ENCODE data around the gene MYO5C. TPM values are rescaled to one million over a fixed set of nuclear protein-coding genes. Genes with fewer than 3 reads are reported as not detected.

The MYO5C gene
- total and polyA plus RNA-seq, 4 experiments from 2014 or later, result 0.19 to 0.29 (median 0.29) TPM; not detected in 1

DNA sequence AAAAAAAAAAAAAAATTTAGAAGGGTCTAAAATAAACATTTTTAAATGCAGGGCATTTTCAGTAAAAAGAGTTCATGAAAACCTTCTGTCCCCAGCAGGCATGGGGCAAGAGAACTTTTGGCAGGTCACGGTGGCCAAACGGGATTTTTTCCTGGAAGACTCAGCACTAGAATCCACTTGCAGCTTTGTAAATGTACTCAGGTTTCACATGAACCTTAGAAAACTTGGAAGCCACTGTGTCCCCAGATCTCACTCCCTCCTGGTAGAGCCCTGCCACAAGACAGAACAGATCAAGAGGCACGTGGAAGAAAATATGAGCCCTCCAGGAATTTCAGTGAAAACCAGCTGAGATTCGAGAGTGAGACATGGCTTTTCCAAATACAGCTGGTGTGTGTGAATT, 102.3 kb downstream of the MYO5C start:
- DNase-seq, result no peak
- no peaks in the 10 kb centered on the region for H3K9me3 ChIP-seq (ENCODE audit: control insufficient read depth in 1 of 2, low read length in 2 of 2)
- no peak overlapping the region for H3K4me3 ChIP-seq (ENCODE audit: low read length in 2 of 2)
- H3K27ac ChIP-seq (ENCODE audit: low read depth, low read length), result no peak overlapping the region
- CTCF ChIA-PET (ENCODE audit: partially characterized antibody), result interaction anchor here (0.8 to 2.7 kb wide), 5 partner anchors 9 to 304 kb away, joined by 3 to 13 read pairs (median 4); no protein-coding TSS in a partner anchor
- H3K27me3 ChIP-seq (ENCODE audit: insufficient read depth, low read length), result no peaks in the 10 kb centered on the region
- no peak overlapping the region for H3K27ac Mint-ChIP-seq
- H3K4me3 Mint-ChIP-seq, result no peak overlapping the region
- H3K4me1 Mint-ChIP-seq, result no peaks in the 10 kb centered on the region
- no peaks in the 10 kb centered on the region for H3K4me1 ChIP-seq (ENCODE audit: insufficient read depth, low read length)
- intact Hi-C loops (cut with micrococcal nuclease), result no loop called here
- no peaks in the 10 kb centered on the region for H3K36me3 ChIP-seq (ENCODE audit: insufficient read depth, low read length)
- H3K36me3 Mint-ChIP-seq, result no peaks in the 10 kb centered on the region
- H3K9me3 Mint-ChIP-seq, result peaks cover 0 to 1% (median 0%) of the 10 kb centered on the region in 8 donors
- POLR2A ChIA-PET (ENCODE audit: partially characterized antibody), result no interaction called here
- H3K27me3 Mint-ChIP-seq, result peaks cover 0 to 2% of the 10 kb centered on the region in 2 donors

DNA sequence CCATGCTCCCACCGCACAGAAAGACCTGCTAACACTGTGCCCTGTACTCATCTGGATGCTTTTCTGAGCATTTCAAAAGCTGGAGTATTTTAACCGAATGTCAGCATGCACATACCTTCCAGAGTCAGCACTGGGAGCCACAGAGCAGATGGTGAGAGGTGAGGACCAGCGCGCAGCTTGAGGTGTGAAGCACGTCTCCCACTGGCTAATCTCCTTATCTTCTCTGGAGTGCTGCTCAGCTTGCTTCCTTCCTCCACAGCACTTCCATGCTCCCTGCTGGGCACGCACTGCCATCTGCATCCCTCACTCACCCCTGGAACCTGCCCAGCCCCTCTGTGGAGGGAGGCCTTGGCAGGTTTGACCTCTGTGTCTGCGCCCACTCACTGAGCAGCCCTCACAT, 104.4 kb downstream of the MYO5C start, which contains the start of gene GNB5:
TSS of gene GNB5 (minus strand) at position 186 of the 400 bp plus-strand sequence. CDS start 6,716 bp downstream, outside the sequence.
- H3K36me3 ChIP-seq (ENCODE audit: insufficient read depth, low read length), result no peaks in the 10 kb centered on the region
- no peak for DNase-seq
- H3K36me3 Mint-ChIP-seq, result no peaks in the 10 kb centered on the region
- H3K27ac Mint-ChIP-seq, result peak within 1 kb of the TSS in 2 of 7 donors; percentile 6 to 82
- no peaks in the 10 kb centered on the region for H3K27me3 ChIP-seq (ENCODE audit: insufficient read depth, low read length)
- intact Hi-C loops (cut with micrococcal nuclease), result no loop called here
- H3K4me3 Mint-ChIP-seq, result no peak within 1 kb of the TSS
- H3K27ac ChIP-seq (ENCODE audit: low read depth, low read length), result no peak within 1 kb of the TSS
- no peaks in the 10 kb centered on the region for H3K9me3 ChIP-seq (ENCODE audit: control insufficient read depth in 1 of 2, low read length in 2 of 2)
- POLR2A ChIA-PET (ENCODE audit: partially characterized antibody), result interaction anchor here (2.2 kb wide), 1 partner anchor 11 kb away, joined by 7 read pairs; no protein-coding TSS in a partner anchor
- CTCF ChIA-PET (ENCODE audit: partially characterized antibody), result interaction anchor here (1.7 kb wide), 1 partner anchor 17 kb away, joined by 4 read pairs; no protein-coding TSS in a partner anchor
- no peak within 1 kb of the TSS for H3K4me3 ChIP-seq (ENCODE audit: low read length in 2 of 2)
- H3K27me3 Mint-ChIP-seq, result peaks cover 0 to 2% of the 10 kb centered on the region in 2 donors
- peaks cover 0 to 1% (median 0%) of the 10 kb centered on the region in 8 donors for H3K9me3 Mint-ChIP-seq
- H3K4me1 Mint-ChIP-seq, result no peaks in the 10 kb centered on the region
- H3K4me1 ChIP-seq (ENCODE audit: insufficient read depth, low read length), result no peaks in the 10 kb centered on the region

DNA sequence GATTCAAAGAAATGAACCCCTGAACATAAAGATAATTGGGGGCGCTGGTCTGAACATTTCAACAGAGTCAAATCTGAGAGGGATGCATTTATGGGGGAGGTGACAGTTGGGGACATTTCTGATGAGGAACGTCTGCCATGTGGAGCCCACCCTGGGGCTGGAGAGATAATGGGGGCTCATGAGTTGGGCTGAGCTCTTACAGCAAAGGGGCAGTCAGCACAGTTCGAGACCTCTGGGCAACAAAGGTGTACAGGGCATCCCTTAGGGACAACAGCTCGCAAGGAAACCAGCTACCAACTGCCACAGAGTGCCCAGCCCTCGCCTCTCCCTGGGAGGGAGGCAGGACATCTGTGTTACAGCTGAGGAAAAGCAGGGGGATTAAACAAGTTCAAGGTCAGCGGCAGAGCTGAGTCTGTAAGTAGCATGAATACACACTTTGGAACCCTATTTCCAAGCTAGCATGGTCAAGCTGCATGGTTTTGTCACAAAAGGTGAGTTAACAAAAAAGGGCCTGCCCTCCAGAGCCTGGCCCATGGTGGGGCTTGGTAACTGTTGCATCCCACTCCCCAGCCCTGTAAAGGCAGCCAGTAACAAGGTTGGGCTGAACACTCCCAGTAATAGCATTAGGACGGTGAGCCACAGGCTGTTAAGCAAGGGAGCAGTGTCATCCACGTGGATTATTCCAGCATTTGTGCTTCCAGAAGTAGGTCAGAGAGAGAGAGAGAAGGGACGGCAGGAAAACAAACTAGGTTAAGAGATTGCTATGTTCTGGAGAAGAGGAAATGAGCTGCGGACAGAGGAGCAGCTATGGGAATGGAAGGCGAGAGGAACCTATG, 108.7 kb downstream of the MYO5C start:
- Histone ChIP-seq H3K27ac (ENCODE audit: low read depth, low read length) (no peak overlapping the region), H3K27me3 (ENCODE audit: insufficient read depth, low read length) (no peaks in the 10 kb centered on the region), H3K36me3 (ENCODE audit: insufficient read depth, low read length) (no peaks in the 10 kb centered on the region), H3K4me3 (ENCODE audit: low read length in 2 of 2) (no peak overlapping the region), H3K9me3 (ENCODE audit: control insufficient read depth in 1 of 2, low read length in 2 of 2) (no peaks in the 10 kb centered on the region), H3K4me1 (ENCODE audit: insufficient read depth, low read length) (no peaks in the 10 kb centered on the region)
- Mint-ChIP-seq H3K4me1 (peaks cover 0 to 5% (median 3%) of the 10 kb centered on the region in 4 donors), H3K36me3 (no peaks in the 10 kb centered on the region), H3K4me3 (no peak overlapping the region), H3K27me3 (peaks cover 0 to 2% of the 10 kb centered on the region in 2 donors), H3K27ac (peak overlapping the region in 2 of 7 donors; percentile 1 to 5), H3K9me3 (peaks cover 0 to 1% (median 0%) of the 10 kb centered on the region in 8 donors)
- intact Hi-C loops (cut with micrococcal nuclease), result no loop called here
- ChIA-PET POLR2A (ENCODE audit: partially characterized antibody) (interaction anchor here (1.1 kb wide), 2 partner anchors 10 to 14 kb away, joined by 3 read pairs; no protein-coding TSS in a partner anchor), CTCF (ENCODE audit: partially characterized antibody) (no interaction called here)
- no peak for DNase-seq

DNA sequence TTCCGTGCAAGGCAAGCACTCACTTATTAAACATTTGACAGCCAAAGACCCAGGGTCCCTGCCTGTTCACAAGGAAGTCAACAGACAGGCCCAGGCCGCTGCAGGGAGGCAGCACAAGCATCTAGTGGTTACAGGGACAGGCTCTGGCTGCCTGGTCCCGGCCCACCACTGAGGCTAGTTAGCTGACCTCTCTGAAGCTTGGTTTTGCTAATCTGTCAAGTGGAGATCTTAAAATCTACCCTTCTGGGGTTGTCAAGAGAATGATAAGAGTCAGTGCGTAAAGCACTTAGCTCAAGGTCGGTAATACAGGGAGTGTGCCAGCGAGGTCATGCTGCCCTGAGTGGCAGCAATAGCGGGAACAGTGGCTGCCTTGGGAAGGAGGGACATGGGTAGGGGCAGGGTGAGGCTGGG, 110.4 kb downstream of the MYO5C start:
- POLR2A ChIA-PET (ENCODE audit: partially characterized antibody), result no interaction called here
- no peaks in the 10 kb centered on the region for H3K27me3 ChIP-seq (ENCODE audit: insufficient read depth, low read length)
- H3K36me3 Mint-ChIP-seq, result peaks cover 0 to 2% of the 10 kb centered on the region in 2 donors
- H3K27ac Mint-ChIP-seq, result peak overlapping the region in 1 of 7 donors; percentile 0
- intact Hi-C loops (cut with micrococcal nuclease), result no loop called here
- no peaks in the 10 kb centered on the region for H3K9me3 ChIP-seq (ENCODE audit: control insufficient read depth in 1 of 2, low read length in 2 of 2)
- peaks cover 9% of the 10 kb centered on the region for H3K4me1 ChIP-seq (ENCODE audit: insufficient read depth, low read length)
- H3K9me3 Mint-ChIP-seq, result no peaks in the 10 kb centered on the region
- H3K4me3 ChIP-seq (ENCODE audit: low read length in 2 of 2), result no peak overlapping the region
- H3K36me3 ChIP-seq (ENCODE audit: insufficient read depth, low read length), result no peaks in the 10 kb centered on the region
- H3K27ac ChIP-seq (ENCODE audit: low read depth, low read length), result no peak overlapping the region
- DNase-seq, result no peak
- CTCF ChIA-PET (ENCODE audit: partially characterized antibody), result interaction anchor here (1.2 to 2.5 kb wide), 5 partner anchors 9 to 43 kb away, joined by 3 to 20 read pairs (median 6); no protein-coding TSS in a partner anchor
- H3K4me3 Mint-ChIP-seq, result no peak overlapping the region
- H3K4me1 Mint-ChIP-seq, result peaks cover 7 to 18% (median 12%) of the 10 kb centered on the region in 4 donors
- H3K27me3 Mint-ChIP-seq, result no peaks in the 10 kb centered on the region

DNA sequence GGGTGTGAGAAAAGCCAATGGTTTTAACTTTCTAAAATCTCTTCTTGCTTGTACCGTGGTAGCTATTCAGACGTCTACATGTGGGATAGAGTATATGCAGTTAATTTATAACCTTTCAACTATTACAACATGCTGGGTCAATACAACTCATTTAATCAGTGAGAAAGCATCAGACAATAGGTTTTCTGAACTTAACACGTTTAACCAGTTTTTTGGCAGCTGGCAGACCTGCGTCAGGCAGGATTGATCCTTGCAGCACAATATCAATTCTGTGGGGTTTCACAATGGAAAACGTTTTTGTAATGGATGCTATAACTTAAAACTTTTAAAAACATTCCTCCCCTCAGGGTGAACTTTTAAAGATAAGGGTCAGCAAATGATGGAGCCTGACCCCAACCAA, 110.9 kb downstream of the MYO5C start:
- Histone ChIP-seq H3K4me1 (ENCODE audit: insufficient read depth, low read length) (peaks cover 9% of the 10 kb centered on the region), H3K27me3 (ENCODE audit: insufficient read depth, low read length) (no peaks in the 10 kb centered on the region), H3K27ac (ENCODE audit: low read depth, low read length) (no peak overlapping the region), H3K9me3 (ENCODE audit: control insufficient read depth in 1 of 2, low read length in 2 of 2) (no peaks in the 10 kb centered on the region), H3K36me3 (ENCODE audit: insufficient read depth, low read length) (no peaks in the 10 kb centered on the region), H3K4me3 (ENCODE audit: low read length in 2 of 2) (no peak overlapping the region)
- H3K27ac Mint-ChIP-seq, result no peak overlapping the region
- H3K27me3 Mint-ChIP-seq, result no peaks in the 10 kb centered on the region
- CTCF ChIA-PET (ENCODE audit: partially characterized antibody), result interaction anchor here (0.8 to 2.5 kb wide), 12 partner anchors 9 to 106 kb away, joined by 3 to 20 read pairs (median 4); no protein-coding TSS in a partner anchor
- peaks cover 7 to 19% (median 12%) of the 10 kb centered on the region in 4 donors for H3K4me1 Mint-ChIP-seq
- no peak overlapping the region for H3K4me3 Mint-ChIP-seq
- intact Hi-C loops (cut with micrococcal nuclease), result loop anchor here (5.0 kb wide), 1 partner anchor 447 kb away; the partner anchor contains the start of gene LYSMD2
- peaks cover 0 to 3% of the 10 kb centered on the region in 2 donors for H3K36me3 Mint-ChIP-seq
- no peaks in the 10 kb centered on the region for H3K9me3 Mint-ChIP-seq
- no peak for DNase-seq
- POLR2A ChIA-PET (ENCODE audit: partially characterized antibody), result interaction anchor here (1.4 kb wide), 1 partner anchor 39 kb away, joined by 4 read pairs; no protein-coding TSS in a partner anchor

DNA sequence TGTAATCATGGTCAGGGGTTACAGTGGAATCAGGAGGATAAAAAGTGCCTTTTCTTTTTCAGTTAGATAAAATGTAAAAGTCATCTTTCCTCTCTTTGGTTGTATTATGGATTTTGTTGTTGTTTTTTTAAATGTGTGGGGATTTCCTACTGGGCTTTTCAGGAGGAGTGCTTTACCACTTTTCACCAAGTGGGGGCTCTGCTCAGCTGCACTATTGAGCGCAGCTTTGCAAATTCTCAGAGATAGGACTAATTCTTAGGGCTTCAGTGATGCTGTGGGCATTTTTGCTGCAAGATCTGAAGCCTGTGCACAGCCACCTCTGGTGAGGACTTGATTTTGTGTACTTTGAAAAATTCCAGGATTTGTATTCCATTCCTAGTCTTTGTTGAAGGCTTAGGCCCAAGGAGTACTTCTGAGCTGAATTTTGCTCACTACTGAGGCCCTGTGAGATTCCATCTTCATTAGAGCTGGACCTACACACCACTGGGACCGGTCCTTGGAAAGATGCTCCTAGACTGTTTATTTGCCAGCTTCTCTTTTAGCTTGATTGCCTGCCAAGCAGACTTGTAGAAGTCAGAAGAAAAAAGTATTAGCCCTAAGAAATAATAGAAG, 111.9 kb downstream of the MYO5C start:
- Histone ChIP-seq H3K27ac (ENCODE audit: low read depth, low read length) (no peak overlapping the region), H3K27me3 (ENCODE audit: insufficient read depth, low read length) (no peaks in the 10 kb centered on the region), H3K9me3 (ENCODE audit: control insufficient read depth in 1 of 2, low read length in 2 of 2) (no peaks in the 10 kb centered on the region), H3K4me3 (ENCODE audit: low read length in 2 of 2) (no peak overlapping the region), H3K4me1 (ENCODE audit: insufficient read depth, low read length) (peaks cover 12% of the 10 kb centered on the region), H3K36me3 (ENCODE audit: insufficient read depth, low read length) (no peaks in the 10 kb centered on the region)
- H3K9me3 Mint-ChIP-seq, result no peaks in the 10 kb centered on the region
- no peak overlapping the region for H3K4me3 Mint-ChIP-seq
- DNase-seq, result peak in 1 of 5 donors; percentile 19
- peaks cover 3 to 6% of the 10 kb centered on the region in 2 donors for H3K36me3 Mint-ChIP-seq
- H3K27me3 Mint-ChIP-seq, result no peaks in the 10 kb centered on the region
- H3K4me1 Mint-ChIP-seq, result peaks cover 9 to 25% (median 16%) of the 10 kb centered on the region in 4 donors
- H3K27ac Mint-ChIP-seq, result peak overlapping the region in 3 of 7 donors; percentile 18 to 29 (median 25)
- ChIA-PET POLR2A (ENCODE audit: partially characterized antibody) (interaction anchor here (0.5 to 1.4 kb wide), 3 partner anchors 10 to 50 kb away, joined by 3 to 4 read pairs (median 3); no protein-coding TSS in a partner anchor), CTCF (ENCODE audit: partially characterized antibody) (interaction anchor here (0.7 to 2.5 kb wide), 11 partner anchors 10 to 105 kb away, joined by 3 to 20 read pairs (median 4); no protein-coding TSS in a partner anchor)
- intact Hi-C loops (cut with micrococcal nuclease), result loop anchor here (1.0 to 5.0 kb wide), 2 partner anchors 44 to 446 kb away; partner anchors contain the start of gene LYSMD2
